SK-N-SH (cell line): Measurements from ENCODE around the gene PMVK. TPM values are rescaled to one million over a fixed set of nuclear protein-coding genes. Genes with fewer than 3 reads are reported as not detected.

ENCODE experiments used
- CTCF ChIA-PET: fragments of 300-600, 350-600 bp; formaldehyde crosslinking; extraction: SDS; loops from one replicate; lab custom pipeline; 2021; lab: Yijun Ruan, JAX
- POLR2A ChIA-PET: fragments of 350-600 bp; sonication (Branson Sonifier 250); formaldehyde crosslinking; extraction: SDS; loops from one replicate; lab custom pipeline; 2020; ENCODE audit warnings: antibody characterized with exemption, inconsistent platforms; lab: Yijun Ruan, JAX
- DNase-seq: peaks from one replicate; pipeline ENCODE4 v3.0.0; 2012
- H2AFZ ChIP-seq: fragments of 200-600 bp; sonication (generic); 2 replicates; pipeline ENCODE4 v1.8.1; 2016; ENCODE audit warnings: antibody characterized with exemption, mild to moderate bottlenecking, low read depth
- H3F3A ChIP-seq: fragments of 200-600 bp; sonication (generic); replicated peaks from 2 replicates; pipeline ENCODE3; 2016; ENCODE audit warnings: antibody characterized with exemption, mild to moderate bottlenecking; ENCODE audit not compliant: insufficient read depth
- H3K27ac ChIP-seq, 2 experiments: fragments of 200-500 bp in 1 of 2; fragments of 200-600 bp in 1 of 2; sonication (Bioruptor generic) in 1 of 2; sonication (generic), shearing (Covaris generic) in 1 of 2; 2 replicates each; pipeline versions ENCODE4 v1.5.1 to v1.6.1; 2014 to 2016; ENCODE audit warnings: low read depth in 2 of 2, inconsistent platforms in 1 of 2, low read length in 1 of 2, mild to moderate bottlenecking in 1 of 2, mixed read lengths in 1 of 2
- H3K27me3 ChIP-seq: fragments of 200-600 bp; sonication (generic), shearing (Covaris generic); 2 replicates; pipeline ENCODE4 v1.6.1; 2016; ENCODE audit warnings: mixed run types; ENCODE audit not compliant: insufficient read depth
- H3K36me3 ChIP-seq, 2 experiments: fragments of 200-500 bp in 1 of 2; fragments of 200-600 bp in 1 of 2; sonication (Bioruptor generic) in 1 of 2; sonication (generic) in 1 of 2; replicated peaks in 1 of 2; 2 replicates each; pipeline versions ENCODE3 to v1.5.1; 2014 to 2016; ENCODE audit warnings: low read length in 1 of 2, mild to moderate bottlenecking in 1 of 2; ENCODE audit not compliant: insufficient read depth in 2 of 2, control insufficient read depth in 1 of 2
- H3K4me1 ChIP-seq, 2 experiments: fragments of 200-500 bp in 1 of 2; fragments of 200-600 bp in 1 of 2; sonication (Bioruptor generic) in 1 of 2; sonication (generic), shearing (Covaris generic) in 1 of 2; 2 replicates each; pipeline versions ENCODE4 v1.5.1 to v1.6.1; 2014 to 2016; ENCODE audit warnings: low read depth in 1 of 2, low read length in 1 of 2, mixed run types in 1 of 2; ENCODE audit not compliant: insufficient read depth in 2 of 2, control insufficient read depth in 1 of 2
- H3K4me2 ChIP-seq: fragments of 200-600 bp; sonication (generic), shearing (Covaris generic); 2 replicates; pipeline ENCODE4 v1.6.1; 2017; ENCODE audit warnings: mixed run types
- H3K4me3 ChIP-seq, 2 experiments: fragments of 200-500 bp in 1 of 2; fragments of 200-600 bp in 1 of 2; sonication (Bioruptor generic) in 1 of 2; sonication (generic), shearing (Covaris generic) in 1 of 2; 2 replicates each; pipeline versions ENCODE4 v1.5.1 to v1.8.1; 2014 to 2016; ENCODE audit warnings: low read depth in 2 of 2, inconsistent platforms in 1 of 2, low read length in 1 of 2, mild to moderate bottlenecking in 1 of 2, mixed read lengths in 1 of 2, moderate library complexity in 1 of 2
- H3K79me2 ChIP-seq: fragments of 200-600 bp; sonication (generic); 2 replicates; pipeline ENCODE4 v1.8.1; 2017; ENCODE audit warnings: mild to moderate bottlenecking; ENCODE audit not compliant: insufficient read depth
- H3K9ac ChIP-seq: fragments of 200-600 bp; sonication (generic); 2 replicates; pipeline ENCODE4 v1.6.1; 2017; ENCODE audit warnings: mixed run types
- H3K9me2 ChIP-seq: fragments of 200-600 bp; sonication (generic); 2 replicates; pipeline ENCODE4 v1.6.1; 2017; ENCODE audit warnings: mixed run types
- H3K9me3 ChIP-seq: fragments of 200-600 bp; sonication (generic); 2 replicates; pipeline ENCODE4 v1.6.1; 2017; ENCODE audit warnings: mixed run types, mild to moderate bottlenecking, moderate library complexity
- H4K20me1 ChIP-seq: fragments of 200-600 bp; sonication (generic); 2 replicates; pipeline ENCODE4 v1.6.1; 2017; ENCODE audit warnings: mild to moderate bottlenecking, mixed run types; ENCODE audit not compliant: insufficient read depth
- CHD2 ChIP-seq: fragments of 150-350 bp; IDR thresholded peaks from 2 replicates; pipeline ENCODE4 v1.6.1; 2018; ENCODE audit warnings: low read length; ENCODE audit not compliant: partially characterized antibody
- EZH2phosphoT487 ChIP-seq: fragments of 200-600 bp; sonication (generic); IDR thresholded peaks from 2 replicates; pipeline ENCODE4 v1.6.1; 2017; ENCODE audit warnings: low read depth, mixed run types, mild to moderate bottlenecking, antibody characterized with exemption, moderate library complexity, borderline replicate concordance
- GABPA ChIP-seq: IDR thresholded peaks from 2 replicates; pipeline ENCODE4 v1.4.0; 2012; ENCODE audit warnings: low read depth, mild to moderate bottlenecking
- NFIC ChIP-seq: IDR thresholded peaks from 2 replicates; pipeline ENCODE4 v1.4.0; 2012; ENCODE audit warnings: borderline replicate concordance
- NRF1 ChIP-seq: IDR thresholded peaks from 2 replicates; pipeline ENCODE4 v1.6.1; 2012; ENCODE audit warnings: low read depth, mild to moderate bottlenecking, low read length
- PBX3 ChIP-seq: IDR thresholded peaks from 2 replicates; pipeline ENCODE4; 2012
- RAD21 ChIP-seq: IDR thresholded peaks from 2 replicates; pipeline ENCODE4 v1.6.1; 2012; ENCODE audit warnings: mild to moderate bottlenecking, low read length
- REST ChIP-seq: IDR thresholded peaks from 2 replicates; pipeline ENCODE4 v1.6.1; 2012; ENCODE audit warnings: mild to moderate bottlenecking, low read depth, low read length, moderate library complexity
- RXRA ChIP-seq: IDR thresholded peaks from 2 replicates; pipeline ENCODE4 v1.4.0; 2012; ENCODE audit warnings: low read depth, mild to moderate bottlenecking, borderline replicate concordance
- SMC3 ChIP-seq: IDR thresholded peaks from 2 replicates; pipeline ENCODE4 v1.6.1; 2012; ENCODE audit warnings: low read depth, low read length, improper control_type of control experiment
- TAF1 ChIP-seq: IDR thresholded peaks from 2 replicates; pipeline ENCODE4 v1.6.1; 2012; ENCODE audit warnings: low read depth, mild to moderate bottlenecking, low read length, moderate library complexity, borderline replicate concordance
- USF2 ChIP-seq: fragments of 150-350 bp; IDR thresholded peaks from 2 replicates; pipeline ENCODE4 v1.6.1; 2017; ENCODE audit warnings: antibody characterized with exemption, low read length, low read depth, borderline replicate concordance
- ZBTB33 ChIP-seq: IDR thresholded peaks from 2 replicates; pipeline ENCODE4 v1.4.0; 2012; ENCODE audit warnings: low read depth, borderline replicate concordance
- WGBS: methylation state at CpG from one replicate; pipeline ENCODE4 v1.1.6; 2017; ENCODE audit warnings: low lambda C conversion rate; 5-methylcytosine and 5-hydroxymethylcytosine counted together
- polyA plus RNA-seq, 3 experiments: library from polyadenylated mRNA; depleted of rRNA; stranded (reverse); fragments of >200 nt; gene quantifications; 2 replicates each; pipeline ENCODE4 v1.2.3, GENCODE V29; 2012

PMVK gene
- polyA plus RNA-seq, 1 of the 3 experiments (the other 2 are of a cell fraction), result 59.6 TPM

GRCh38 chr1:154940213-154940560 lies 3.7 kb upstream of the PMVK start:
- POLR2A ChIA-PET, result interaction anchor here (0.7 kb wide), 1 partner anchor 25 kb away, joined by 3 read pairs; no protein-coding TSS in a partner anchor

More at GRCh38 chr1:154940213-154940560, 3.7 kb upstream of the PMVK start:
- Histone ChIP-seq H3K27ac (no peak overlapping the region), H4K20me1 (no peaks in the 10 kb centered on the region), H3K4me1 (peaks cover 20 to 35% of the 10 kb centered on the region in 2 experiments; a peak in 3 of 4 replicates), H3K4me3 (no peak overlapping the region), H3K9me2 (no peaks in the 10 kb centered on the region), H3K36me3 (peaks cover 0 to 2% of the 10 kb centered on the region in 2 experiments), H3K9me3 (no peaks in the 10 kb centered on the region), H3K27me3 (no peaks in the 10 kb centered on the region), H3K9ac (no peak overlapping the region), H3K79me2 (peaks cover 10% of the 10 kb centered on the region; the same call in 1 of the 2 replicates), H3F3A (peaks cover 19% of the 10 kb centered on the region), H2AFZ (no peak overlapping the region), H3K4me2 (no peak overlapping the region)
- TF ChIP-seq CHD2 (no peak), USF2 (no peak), REST (no peak), NRF1 (no peak), TAF1 (no peak), NFIC (no peak), PBX3 (no peak), RXRA (no peak), RAD21 (no peak), EZH2phosphoT487 (no peak), GABPA (no peak), SMC3 (no peak), ZBTB33 (no peak)
- CTCF ChIA-PET, result interaction anchor here (1.6 to 6.6 kb wide), 6 partner anchors 16 to 271 kb away, joined by 5 to 34 read pairs (median 7); partner anchors contain the start of gene PBXIP1
- no peak for DNase-seq
- 89% methylated on average over 1 of the region's 1 CpG for WGBS
